Keratinocyte (primary cell): ENCODE data around the gene MOB1B.

Source experiments
- EZH2 ChIP-seq: IDR thresholded peaks from one replicate; pipeline ENCODE4 v1.6.1; 2012; ENCODE audit warnings: inconsistent platforms, mild to moderate bottlenecking, low read length, moderate library complexity
- TF ChIP-seq, protein P1 (sequence below), 3 experiments: IDR thresholded peaks in 1 of 3; conservative IDR thresholded peaks in 1 of 3; optimal IDR thresholded peaks in 1 of 3; 2 replicates in 2 of 3; 3 replicates in 1 of 3; pipeline versions ENCODE3 to v1.5.1; 2011; ENCODE audit warnings: low read length in 3 of 3, mild to moderate bottlenecking in 3 of 3, moderate library complexity in 2 of 3, control low read depth in 1 of 3, inconsistent platforms in 1 of 3; ENCODE audit not compliant: insufficient read depth in 2 of 3; ENCODE audit errors: extremely low read depth in 1 of 3

DNA sequence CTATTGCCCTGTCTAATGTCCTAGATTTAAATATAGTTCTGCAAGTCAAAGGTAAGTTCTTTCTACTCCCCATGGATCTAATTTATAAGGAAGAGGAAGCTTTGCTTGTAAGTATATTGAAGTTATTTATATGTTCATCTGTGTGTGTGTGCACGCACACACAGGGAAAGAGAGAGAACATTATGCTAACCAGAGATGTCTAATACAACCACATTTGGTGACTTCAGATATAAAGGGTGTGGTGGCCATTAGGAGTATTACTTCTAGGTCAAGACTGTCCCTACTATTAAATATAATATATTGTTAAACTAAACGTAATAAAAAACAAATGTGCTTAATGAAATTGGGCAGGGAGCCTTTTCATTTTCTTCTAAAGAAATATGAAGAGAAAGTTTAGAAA lies 95.4 kb downstream of the MOB1B start:
- TF ChIP-seq, protein P1, sequence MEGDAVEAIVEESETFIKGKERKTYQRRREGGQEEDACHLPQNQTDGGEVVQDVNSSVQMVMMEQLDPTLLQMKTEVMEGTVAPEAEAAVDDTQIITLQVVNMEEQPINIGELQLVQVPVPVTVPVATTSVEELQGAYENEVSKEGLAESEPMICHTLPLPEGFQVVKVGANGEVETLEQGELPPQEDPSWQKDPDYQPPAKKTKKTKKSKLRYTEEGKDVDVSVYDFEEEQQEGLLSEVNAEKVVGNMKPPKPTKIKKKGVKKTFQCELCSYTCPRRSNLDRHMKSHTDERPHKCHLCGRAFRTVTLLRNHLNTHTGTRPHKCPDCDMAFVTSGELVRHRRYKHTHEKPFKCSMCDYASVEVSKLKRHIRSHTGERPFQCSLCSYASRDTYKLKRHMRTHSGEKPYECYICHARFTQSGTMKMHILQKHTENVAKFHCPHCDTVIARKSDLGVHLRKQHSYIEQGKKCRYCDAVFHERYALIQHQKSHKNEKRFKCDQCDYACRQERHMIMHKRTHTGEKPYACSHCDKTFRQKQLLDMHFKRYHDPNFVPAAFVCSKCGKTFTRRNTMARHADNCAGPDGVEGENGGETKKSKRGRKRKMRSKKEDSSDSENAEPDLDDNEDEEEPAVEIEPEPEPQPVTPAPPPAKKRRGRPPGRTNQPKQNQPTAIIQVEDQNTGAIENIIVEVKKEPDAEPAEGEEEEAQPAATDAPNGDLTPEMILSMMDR (optimal IDR thresholded peaks at IDR 0.05 in 1 of 3, IDR thresholded peaks at IDR 0.05 in 1 of 3, conservative IDR thresholded peaks at IDR 0.05 in 1 of 3; ENCODE audit: extremely low read depth in 1 of 3, insufficient read depth in 2 of 3, low read length in 3 of 3): no peak
- no peak for TF ChIP-seq EZH2
